Measurements from ENCODE around the gene PCDHA6. TPM values are rescaled to one million over a fixed set of nuclear protein-coding genes. Genes with fewer than 3 reads are reported as not detected.
"Not testable (repeated sequence)": the region's sequence is repeated elsewhere in the genome, so short reads cannot be mapped to it uniquely, and the experiment has no call there.

Gene PCDHA6
- total RNA-seq, 2 donors from 2014 or later, result 0.20 to 0.82 TPM

DNA sequence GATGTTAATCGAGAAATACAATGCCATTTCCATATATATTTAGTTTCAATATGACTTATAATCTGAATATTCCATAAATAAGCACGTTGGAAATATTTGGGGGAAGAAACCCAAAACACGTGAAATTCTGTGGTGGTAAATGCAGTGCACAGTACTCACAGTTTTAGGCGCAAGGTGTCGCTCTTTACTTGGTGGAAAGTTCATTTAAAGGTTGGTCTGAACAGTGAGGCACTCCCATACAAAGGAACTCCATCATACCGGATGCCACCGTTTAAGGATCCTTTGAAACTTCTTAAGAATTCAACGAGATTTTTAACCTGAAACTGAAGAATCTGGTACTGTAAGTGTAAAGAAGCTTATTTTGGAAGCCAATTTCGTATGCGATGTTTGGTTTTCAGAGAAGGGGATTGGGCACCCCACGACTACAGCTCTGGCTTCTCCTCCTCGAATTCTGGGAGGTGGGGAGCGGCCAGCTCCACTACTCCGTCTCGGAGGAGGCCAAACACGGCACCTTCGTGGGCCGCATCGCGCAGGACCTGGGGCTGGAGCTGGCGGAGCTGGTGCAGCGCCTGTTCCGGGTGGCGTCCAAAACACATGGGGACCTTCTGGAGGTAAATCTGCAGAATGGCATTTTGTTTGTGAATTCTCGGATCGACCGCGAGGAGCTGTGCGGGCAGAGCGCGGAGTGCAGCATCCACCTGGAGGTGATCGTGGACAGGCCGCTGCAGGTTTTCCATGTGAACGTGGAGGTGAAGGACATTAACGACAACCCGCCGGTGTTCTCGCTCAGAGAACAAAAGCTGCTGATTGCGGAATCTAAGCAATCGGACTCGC lies 41.2 kb downstream of the PCDHA6 start, which contains the start of gene PCDHA11:
PCDHA11 (plus strand) TSS at position 237 of the 834 bp plus-strand sequence; CDS start at position 384, 147 bp downstream.
- peaks cover 0 to 32% of the 10 kb centered on the region in 2 donors for H3K9me3 ChIP-seq
- H3K27me3 ChIP-seq, result no peaks in the 10 kb centered on the region
- DNase-seq (ENCODE audit: low spot score), result no peak
- TF ChIP-seq, protein P1, sequence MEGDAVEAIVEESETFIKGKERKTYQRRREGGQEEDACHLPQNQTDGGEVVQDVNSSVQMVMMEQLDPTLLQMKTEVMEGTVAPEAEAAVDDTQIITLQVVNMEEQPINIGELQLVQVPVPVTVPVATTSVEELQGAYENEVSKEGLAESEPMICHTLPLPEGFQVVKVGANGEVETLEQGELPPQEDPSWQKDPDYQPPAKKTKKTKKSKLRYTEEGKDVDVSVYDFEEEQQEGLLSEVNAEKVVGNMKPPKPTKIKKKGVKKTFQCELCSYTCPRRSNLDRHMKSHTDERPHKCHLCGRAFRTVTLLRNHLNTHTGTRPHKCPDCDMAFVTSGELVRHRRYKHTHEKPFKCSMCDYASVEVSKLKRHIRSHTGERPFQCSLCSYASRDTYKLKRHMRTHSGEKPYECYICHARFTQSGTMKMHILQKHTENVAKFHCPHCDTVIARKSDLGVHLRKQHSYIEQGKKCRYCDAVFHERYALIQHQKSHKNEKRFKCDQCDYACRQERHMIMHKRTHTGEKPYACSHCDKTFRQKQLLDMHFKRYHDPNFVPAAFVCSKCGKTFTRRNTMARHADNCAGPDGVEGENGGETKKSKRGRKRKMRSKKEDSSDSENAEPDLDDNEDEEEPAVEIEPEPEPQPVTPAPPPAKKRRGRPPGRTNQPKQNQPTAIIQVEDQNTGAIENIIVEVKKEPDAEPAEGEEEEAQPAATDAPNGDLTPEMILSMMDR (IDR thresholded peaks at IDR 0.05), result peak in 1 of 2 donors; percentile 32
- H3K4me3 ChIP-seq, result peak within 1 kb of the TSS in 1 of 2 donors; percentile 7
- no peaks in the 10 kb centered on the region for H3K4me1 ChIP-seq
- H3K27ac ChIP-seq, result no peak within 1 kb of the TSS
- H3K36me3 ChIP-seq, result no peaks in the 10 kb centered on the region

DNA sequence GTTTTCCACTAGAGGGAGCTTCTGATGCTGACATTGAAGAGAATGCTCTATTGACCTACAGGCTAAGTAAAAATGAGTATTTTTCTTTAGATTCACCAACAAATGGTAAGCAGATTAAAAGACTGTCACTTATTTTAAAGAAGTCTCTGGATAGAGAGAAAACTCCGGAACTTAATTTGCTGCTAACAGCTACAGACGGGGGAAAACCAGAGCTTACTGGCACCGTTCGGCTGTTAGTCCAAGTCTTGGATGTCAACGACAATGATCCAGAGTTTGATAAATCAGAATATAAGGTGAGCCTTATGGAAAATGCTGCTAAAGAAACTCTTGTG lies 41.8 kb downstream of the PCDHA6 start:
- TF ChIP-seq, protein P1 (IDR thresholded peaks at IDR 0.05), result no peak

DNA sequence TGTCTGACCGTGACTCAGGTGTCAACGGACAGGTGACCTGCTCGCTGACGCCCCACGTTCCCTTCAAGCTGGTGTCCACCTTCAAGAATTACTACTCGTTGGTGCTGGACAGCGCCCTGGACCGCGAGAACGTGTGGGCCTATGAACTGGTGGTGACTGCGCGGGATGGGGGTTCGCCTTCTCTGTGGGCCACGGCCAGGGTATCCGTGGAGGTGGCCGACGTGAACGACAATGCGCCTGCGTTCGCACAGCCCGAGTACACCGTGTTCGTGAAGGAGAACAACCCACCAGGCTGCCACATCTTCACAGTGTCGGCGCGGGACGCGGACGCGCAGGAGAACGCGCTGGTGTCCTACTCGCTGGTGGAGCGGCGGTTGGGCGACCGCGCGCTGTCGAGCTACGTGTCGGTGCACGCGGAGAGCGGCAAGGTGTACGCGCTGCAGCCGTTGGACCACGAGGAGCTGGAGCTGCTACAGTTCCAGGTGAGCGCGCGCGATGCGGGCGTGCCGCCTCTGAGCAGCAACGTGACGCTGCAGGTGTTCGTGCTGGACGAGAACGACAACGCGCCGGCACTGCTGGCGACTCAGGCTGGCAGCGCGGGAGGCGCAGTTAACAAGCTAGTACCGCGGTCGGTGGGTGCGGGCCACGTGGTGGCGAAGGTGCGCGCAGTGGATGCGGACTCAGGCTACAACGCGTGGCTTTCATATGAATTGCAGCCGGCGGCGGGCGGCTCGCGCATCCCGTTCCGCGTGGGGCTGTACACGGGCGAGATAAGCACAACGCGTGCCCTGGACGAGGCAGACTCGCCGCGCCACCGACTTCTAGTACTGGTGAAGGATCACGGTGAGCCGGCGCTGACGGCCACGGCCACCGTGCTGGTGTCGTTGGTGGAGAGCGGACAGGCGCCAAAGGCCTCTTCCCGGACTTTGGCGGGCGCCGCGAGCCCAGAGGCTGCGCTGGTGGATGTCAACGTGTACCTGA lies 42.8 kb downstream of the PCDHA6 start:
- H3K4me3 ChIP-seq, result no peak overlapping the region
- DNase-seq (ENCODE audit: low spot score), result no peak
- no peaks in the 10 kb centered on the region for H3K27me3 ChIP-seq

More for the DNA sequence above, 41.8 kb downstream of the PCDHA6 start:
- Histone ChIP-seq H3K27me3 (no peaks in the 10 kb centered on the region), H3K4me1 (no peaks in the 10 kb centered on the region), H3K27ac (no peak overlapping the region), H3K9me3 (peaks cover 0 to 32% of the 10 kb centered on the region in 2 donors), H3K4me3 (no peak overlapping the region), H3K36me3 (no peaks in the 10 kb centered on the region)
- no peak for DNase-seq (ENCODE audit: low spot score)

DNA sequence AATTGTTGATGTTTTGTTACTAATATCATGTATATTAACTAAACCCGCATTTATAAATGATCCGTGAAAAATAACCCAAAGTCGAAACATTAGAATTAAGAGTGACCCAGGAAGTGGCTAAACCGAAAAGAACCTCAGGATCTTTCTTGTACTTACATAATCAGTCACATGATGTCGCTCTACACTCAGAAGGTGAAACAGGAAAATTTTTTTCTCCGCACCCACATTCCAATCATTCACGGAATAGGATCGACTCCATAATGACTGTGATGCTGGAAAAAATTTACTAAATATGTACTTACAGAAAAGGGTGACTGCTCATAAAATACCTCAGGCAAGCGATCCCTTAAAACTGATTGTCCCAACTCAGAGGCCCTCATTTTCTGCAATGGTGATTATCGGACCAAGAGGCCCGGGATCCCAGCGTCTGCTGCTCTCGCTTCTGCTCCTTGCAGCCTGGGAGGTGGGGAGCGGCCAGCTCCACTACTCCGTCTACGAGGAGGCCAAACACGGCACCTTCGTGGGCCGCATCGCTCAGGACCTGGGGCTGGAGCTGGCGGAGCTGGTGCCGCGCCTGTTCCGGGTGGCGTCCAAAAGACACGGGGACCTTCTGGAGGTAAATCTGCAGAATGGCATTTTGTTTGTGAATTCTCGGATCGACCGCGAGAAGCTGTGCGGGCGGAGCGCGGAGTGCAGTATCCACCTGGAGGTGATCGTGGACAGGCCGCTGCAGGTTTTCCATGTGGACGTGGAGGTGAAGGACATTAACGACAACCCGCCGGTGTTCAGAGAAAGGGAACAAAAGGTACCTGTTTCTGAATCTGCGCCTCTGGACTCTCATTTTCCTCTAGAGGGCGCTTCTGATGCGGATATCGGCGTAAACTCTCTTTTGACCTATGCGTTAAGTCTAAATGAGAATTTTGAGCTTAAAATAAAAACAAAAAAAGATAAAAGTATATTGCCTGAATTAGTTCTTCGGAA lies 47.6 kb downstream of the PCDHA6 start, which contains the start of gene PCDHA12:
PCDHA12 (plus strand) TSS at position 224 of the 981 bp plus-strand sequence; CDS start at position 389, 165 bp downstream.
- peaks cover 0 to 34% of the 10 kb centered on the region in 2 donors for H3K9me3 ChIP-seq

More for the DNA sequence above, 42.8 kb downstream of the PCDHA6 start:
- Histone ChIP-seq H3K9me3 (peaks cover 0 to 41% of the 10 kb centered on the region in 2 donors), H3K36me3 (no peaks in the 10 kb centered on the region), H3K4me1 (no peaks in the 10 kb centered on the region), H3K27ac (no peak overlapping the region)
- TF ChIP-seq, protein P1 (IDR thresholded peaks at IDR 0.05), result no peak

DNA sequence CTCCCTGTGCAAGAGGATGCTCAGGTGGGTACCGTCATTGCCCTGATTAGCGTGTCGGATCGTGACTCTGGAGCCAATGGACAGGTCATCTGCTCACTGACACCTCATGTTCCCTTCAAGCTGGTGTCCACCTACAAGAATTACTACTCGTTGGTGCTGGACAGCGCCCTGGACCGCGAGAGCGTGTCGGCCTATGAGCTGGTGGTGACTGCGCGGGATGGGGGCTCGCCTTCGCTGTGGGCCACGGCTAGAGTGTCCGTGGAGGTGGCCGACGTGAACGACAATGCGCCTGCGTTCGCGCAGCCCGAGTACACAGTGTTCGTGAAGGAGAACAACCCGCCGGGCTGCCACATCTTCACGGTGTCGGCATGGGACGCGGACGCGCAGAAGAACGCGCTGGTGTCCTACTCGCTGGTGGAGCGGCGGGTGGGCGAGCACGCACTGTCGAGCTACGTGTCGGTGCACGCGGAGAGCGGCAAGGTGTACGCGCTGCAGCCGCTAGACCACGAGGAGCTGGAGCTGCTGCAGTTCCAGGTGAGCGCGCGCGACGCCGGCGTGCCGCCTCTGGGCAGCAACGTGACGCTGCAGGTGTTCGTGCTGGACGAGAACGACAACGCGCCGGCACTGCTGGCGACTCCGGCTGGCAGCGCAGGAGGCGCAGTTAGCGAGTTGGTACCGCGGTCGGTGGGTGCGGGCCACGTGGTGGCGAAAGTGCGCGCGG lies 48.9 kb downstream of the PCDHA6 start:
- peaks cover 0 to 28% of the 10 kb centered on the region in 2 donors for H3K9me3 ChIP-seq
- H3K4me3 ChIP-seq; H3K36me3 ChIP-seq; H3K4me1 ChIP-seq; H3K27ac ChIP-seq; DNase-seq (ENCODE audit: low spot score); H3K27me3 ChIP-seq: not testable (repeated sequence)

More for the DNA sequence above, 47.6 kb downstream of the PCDHA6 start, which contains the start of gene PCDHA12:
- TF ChIP-seq, protein P1 (IDR thresholded peaks at IDR 0.05), result no peak
- Histone ChIP-seq H3K4me3 (peak within 1 kb of the TSS in 1 of 2 donors; percentile 7), H3K4me1 (no peaks in the 10 kb centered on the region), H3K27me3 (no peaks in the 10 kb centered on the region), H3K27ac (no peak within 1 kb of the TSS), H3K36me3 (no peaks in the 10 kb centered on the region)
- DNase-seq (ENCODE audit: low spot score), result no peak
